Right lobe of liver (tissue), 6 donors: Measurements from ENCODE around the gene KAT6B. TPM values are rescaled to one million over a fixed set of nuclear protein-coding genes. Genes with fewer than 3 reads are reported as not detected.

Source experiments
- ATAC-seq, 4 donors: fragments of 200-7000 bp; cut with Tn5 transposase; one replicate each; pipeline ENCODE4 v1.9.1; 2020; ENCODE audit warnings: mild to moderate bottlenecking in 4 of 4, moderate library complexity in 4 of 4
- DNase-seq, 3 donors: peaks; one replicate each; pipeline ENCODE4 v3.0.0-alpha.2; 2020
- H3K27ac ChIP-seq, 3 donors: fragments of 200-600 bp; one replicate each; pipeline ENCODE4 v1.8.0; 2022
- H3K27me3 ChIP-seq, 2 donors: fragments of 200-600 bp; one replicate each; pipeline ENCODE4 v1.8.0; 2022
- H3K36me3 ChIP-seq, 4 donors: fragments of 200-600 bp; sonication (generic) in 1 of 4; one replicate each; pipeline versions ENCODE4 v1.5.1 to v1.8.0; 2017 to 2022; ENCODE audit warnings: control low read depth in 1 of 4
- H3K4me1 ChIP-seq, 4 donors: fragments of 200-600 bp; sonication (generic) in 1 of 4; one replicate each; pipeline versions ENCODE4 v1.5.1 to v1.8.0; 2017 to 2022; ENCODE audit warnings: control low read depth in 1 of 4
- H3K4me3 ChIP-seq, 3 donors: fragments of 200-600 bp; one replicate each; pipeline ENCODE4 v1.8.0; 2022
- H3K9me3 ChIP-seq, 4 donors: fragments of 200-600 bp; sonication (generic) in 1 of 4; one replicate each; pipeline versions ENCODE4 v1.5.1 to v1.8.0; 2017 to 2022; ENCODE audit warnings: control low read depth in 1 of 4
- CTCF ChIP-seq, 4 donors: fragments of 200-600 bp in 3 of 4; fragments of 450-650 bp in 1 of 4; IDR thresholded peaks; one replicate each; pipeline versions ENCODE4 v1.5.1 to v1.8.0; 2016 to 2022; ENCODE audit warnings: antibody characterized with exemption in 4 of 4, mild to moderate bottlenecking in 2 of 4
- POLR2A ChIP-seq: fragments of 450-650 bp; IDR thresholded peaks from one replicate; pipeline ENCODE4 v1.6.1; 2017; ENCODE audit warnings: antibody characterized with exemption, mild to moderate bottlenecking
- WGBS: methylation state at CpG from one replicate; pipeline ENCODE4 v1.1.6; 2018; ENCODE audit warnings: low coverage, low lambda C conversion rate; ENCODE audit not compliant: insufficient coverage; ENCODE audit errors: missing lambda C conversion rate; 5-methylcytosine and 5-hydroxymethylcytosine counted together
- intact Hi-C, 2 donors: fragments of 100-400 bp; cut with DNase I; formaldehyde crosslinking; loops; one replicate each; pipeline versions ENCODE4 v1.11.2 to v1.14.1; 2022
- total RNA-seq, 6 experiments: library from RNA; depleted of rRNA in 2 of 6; stranded (reverse); fragments of >200 nt in 2 of 6; fragmentation: NEBNext Ultra II Directional in 3 of 6; extraction: Animal tissue kit (Norgen Biotek cat#: 25700) in 3 of 6; gene quantifications; one replicate each; pipeline versions ENCODE4 v1.1.0 to v1.2.4, GENCODE V29; 2016 to 2023
- donor health status: DM: no; HTN: yes; CAD: no.
- donor health status: DM: no; HTN: no; CAD: no.
- donor health status: DM: no; HTN: no; CAD: no.
- donor health status: DM: no; HTN: yes; CAD: no.
- donor health status: DM: no; HTN: yes; CAD: no.

Gene KAT6B
- total RNA-seq, 6 experiments from 2014 or later: 9.2 to 17.1 (median 10.3) TPM

- H3K27ac ChIP-seq: no peak overlapping the region
- ATAC-seq (no peak), DNase-seq (no peak)
- H3K4me1 ChIP-seq: peaks cover 0 to 11% (median 2%) of the 10 kb centered on the region in 4 donors
- WGBS: 66% methylated on average over 4 of the region's 5 CpGs
- H3K27me3 ChIP-seq: no peaks in the 10 kb centered on the region
- H3K9me3 ChIP-seq: no peaks in the 10 kb centered on the region
- no peak for TF ChIP-seq CTCF (IDR thresholded peaks at IDR 0.05)
- no peak for TF ChIP-seq POLR2A
- no peaks in the 10 kb centered on the region for H3K36me3 ChIP-seq
- intact Hi-C loops: no loop called here
- no peak overlapping the region for H3K4me3 ChIP-seq
Measured at GRCh38 chr10:74871595-74872382, 45.4 kb downstream of the KAT6B start.

GRCh38 chr10:74873803-74874454 lies 47.5 kb downstream of the KAT6B start:
- no peak overlapping the region for H3K27ac ChIP-seq
- intact Hi-C loops: no loop called here
- no peak for TF ChIP-seq POLR2A
- TF ChIP-seq CTCF (IDR thresholded peaks at IDR 0.05): no peak
- DNase-seq (no peak), ATAC-seq (no peak)
- H3K36me3 ChIP-seq: no peaks in the 10 kb centered on the region
- peaks cover 0 to 11% (median 2%) of the 10 kb centered on the region in 4 donors for H3K4me1 ChIP-seq
- no peaks in the 10 kb centered on the region for H3K9me3 ChIP-seq
- WGBS: 84% methylated on average over 5 of the region's 5 CpGs
- no peaks in the 10 kb centered on the region for H3K27me3 ChIP-seq
- H3K4me3 ChIP-seq: no peak overlapping the region

GRCh38 chr10:74874649-74875048 lies 48.2 kb downstream of the KAT6B start:
- whole genome bisulfite sequencing: 100% methylated on average over 1 of the region's 1 CpG
- peaks cover 0 to 11% (median 2%) of the 10 kb centered on the region in 4 donors for H3K4me1 ChIP-seq
- no peak overlapping the region for H3K27ac ChIP-seq

GRCh38 chr10:74875068-74875467 lies 48.7 kb downstream of the KAT6B start:
- Histone ChIP-seq H3K9me3 (no peaks in the 10 kb centered on the region), H3K27me3 (no peaks in the 10 kb centered on the region), H3K4me3 (no peak overlapping the region), H3K36me3 (no peaks in the 10 kb centered on the region), H3K27ac (no peak overlapping the region), H3K4me1 (peaks cover 0 to 11% (median 2%) of the 10 kb centered on the region in 4 donors)
- no peak for DNase-seq
- TF ChIP-seq CTCF (IDR thresholded peaks at IDR 0.05): no peak
- no peak for TF ChIP-seq POLR2A
- intact Hi-C loops: no loop called here
- no peak for ATAC-seq

More at GRCh38 chr10:74874649-74875048, 48.2 kb downstream of the KAT6B start:
- Histone ChIP-seq H3K36me3 (no peaks in the 10 kb centered on the region), H3K9me3 (no peaks in the 10 kb centered on the region), H3K4me3 (no peak overlapping the region), H3K27me3 (no peaks in the 10 kb centered on the region)
- intact Hi-C loops: no loop called here
- no peak for ATAC-seq
- TF ChIP-seq POLR2A (no peak), CTCF (IDR thresholded peaks at IDR 0.05) (no peak)
- no peak for DNase-seq
